ENCODE data around the gene DGKE.

The DGKE gene

GRCh38 chr17:56918916-56919315, 85.0 kb downstream of the DGKE start:
- no peak for DNase-seq
